HG02981 (cell line): Measurements from ENCODE around the gene RXRA.

Source experiments
- ATAC-seq: cut with Tn5 transposase; IDR thresholded peaks from one replicate; pipeline ENCODE4 v1.9.1; 2021; ENCODE audit warnings: mild to moderate bottlenecking, moderate library complexity; ENCODE audit not compliant: unreplicated experiment

The RXRA gene

GRCh38 chr9:134325813-134326723, at the start of gene RXRA:
Gene RXRA (plus strand): TSS chr9:134326455. CDS start chr9:134326632, 177 bp downstream.
- no peak for ATAC-seq

- ATAC-seq: no peak
Measured at GRCh38 chr9:134278286-134278685, 48.0 kb upstream of the RXRA start.

DNA sequence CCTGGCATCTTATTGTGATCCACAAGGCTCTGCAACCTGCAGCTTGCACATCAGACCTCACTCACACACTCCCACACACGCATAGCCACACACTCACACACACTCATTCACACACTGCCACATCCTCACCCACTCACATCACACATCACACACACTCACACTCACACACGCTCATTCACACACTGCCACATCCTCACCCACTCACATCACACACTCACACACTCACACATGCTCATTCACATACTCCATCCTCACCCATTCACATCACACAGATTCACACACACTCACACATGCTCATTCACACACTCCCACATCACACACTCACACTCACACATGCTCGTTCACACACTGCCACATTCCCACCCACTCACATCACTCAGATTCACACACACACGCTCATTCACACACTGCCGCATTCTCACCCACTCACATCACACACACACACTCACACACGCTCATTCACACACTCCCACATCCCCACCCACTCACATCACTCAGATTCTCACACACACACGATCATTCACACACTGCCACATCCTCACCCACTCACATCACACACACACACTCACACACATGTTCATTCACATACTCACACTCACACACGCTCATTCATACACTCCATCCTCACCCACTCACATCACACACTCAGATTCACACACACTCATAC, 47.1 kb upstream of the RXRA start:
- no peak for ATAC-seq

DNA sequence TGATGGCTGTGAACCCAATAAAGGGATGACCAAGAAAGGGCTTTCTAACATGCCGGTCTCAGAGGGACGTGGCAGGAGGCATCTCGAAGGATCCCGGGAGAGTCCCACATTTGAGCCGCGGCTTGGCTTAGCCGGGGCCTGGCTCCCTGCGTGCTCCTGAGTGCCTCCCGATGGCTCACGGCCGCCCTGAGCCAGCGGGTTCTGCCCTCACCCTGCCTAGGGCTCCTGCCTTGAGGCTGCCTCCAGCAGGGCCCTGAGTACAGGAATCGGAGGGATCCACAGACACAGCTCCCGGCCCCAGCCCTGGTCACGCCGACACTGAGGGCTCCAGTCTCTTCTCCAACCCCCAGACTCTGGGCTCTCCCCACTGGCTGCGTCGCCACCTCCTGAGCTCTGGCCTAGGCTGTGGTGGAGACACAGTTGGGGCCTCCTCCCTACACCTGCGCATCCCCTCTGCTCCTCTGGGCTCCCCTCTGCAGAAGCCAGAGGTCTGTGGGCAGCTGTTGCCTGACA, 44.1 kb upstream of the RXRA start:
- ATAC-seq: no peak

GRCh38 chr9:134283111-134283515, 43.1 kb upstream of the RXRA start:
- no peak for ATAC-seq

- ATAC-seq: no peak
Measured at GRCh38 chr9:134283692-134284265, 42.5 kb upstream of the RXRA start.

- ATAC-seq: no peak
Measured at GRCh38 chr9:134284273-134284672, 42.0 kb upstream of the RXRA start.

DNA sequence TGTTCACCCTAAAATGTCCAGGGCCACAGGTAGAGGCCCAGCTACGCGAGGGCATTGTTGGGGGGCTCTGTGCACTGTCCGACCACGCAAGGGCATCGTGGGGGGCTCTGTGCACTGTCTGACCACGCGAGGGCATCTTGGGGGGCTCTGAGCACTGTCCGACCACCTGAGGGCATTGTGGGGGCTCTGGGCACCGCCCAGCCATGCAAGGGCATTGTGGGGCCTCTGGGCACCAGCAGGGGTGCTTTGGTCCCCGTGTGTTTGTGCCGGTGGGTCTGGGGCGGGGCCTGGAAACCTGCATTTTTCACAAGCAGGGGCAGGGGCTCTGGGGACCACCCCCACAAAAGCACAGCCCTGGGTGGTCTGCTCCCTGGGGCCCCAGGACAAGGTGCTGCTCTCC, 41.5 kb upstream of the RXRA start:
- no peak for ATAC-seq

DNA sequence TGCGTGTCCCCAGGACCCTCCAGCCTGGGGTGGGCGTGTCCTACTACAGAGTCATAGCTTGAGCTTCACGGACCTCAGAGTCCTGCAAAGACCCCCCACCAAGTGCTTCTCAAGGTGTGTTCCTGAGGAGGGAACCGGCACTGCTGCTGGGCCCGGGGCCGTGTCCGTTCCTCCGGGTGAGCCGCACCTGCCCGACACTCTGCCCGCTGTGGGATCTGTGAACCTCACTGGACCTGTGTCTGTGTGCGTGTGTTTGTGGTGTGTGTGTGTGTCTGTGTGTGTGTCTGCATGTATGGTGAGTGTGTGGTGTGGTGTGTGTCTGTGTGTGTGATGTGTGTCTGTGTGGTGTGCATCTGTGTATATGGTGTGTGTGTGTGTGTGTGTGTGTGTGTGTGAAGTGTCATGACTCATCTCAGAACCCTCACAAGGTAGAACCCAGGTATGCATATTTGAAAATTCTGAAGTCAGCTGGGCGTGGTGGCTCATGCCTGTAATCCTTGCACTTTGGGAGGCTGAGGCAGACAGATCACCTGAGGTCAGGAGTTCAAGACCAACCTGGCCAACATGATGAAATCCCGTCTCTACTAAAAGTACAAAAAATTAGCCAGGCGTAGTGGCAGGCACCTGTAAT, 40.9 kb upstream of the RXRA start:
- no peak for ATAC-seq

DNA sequence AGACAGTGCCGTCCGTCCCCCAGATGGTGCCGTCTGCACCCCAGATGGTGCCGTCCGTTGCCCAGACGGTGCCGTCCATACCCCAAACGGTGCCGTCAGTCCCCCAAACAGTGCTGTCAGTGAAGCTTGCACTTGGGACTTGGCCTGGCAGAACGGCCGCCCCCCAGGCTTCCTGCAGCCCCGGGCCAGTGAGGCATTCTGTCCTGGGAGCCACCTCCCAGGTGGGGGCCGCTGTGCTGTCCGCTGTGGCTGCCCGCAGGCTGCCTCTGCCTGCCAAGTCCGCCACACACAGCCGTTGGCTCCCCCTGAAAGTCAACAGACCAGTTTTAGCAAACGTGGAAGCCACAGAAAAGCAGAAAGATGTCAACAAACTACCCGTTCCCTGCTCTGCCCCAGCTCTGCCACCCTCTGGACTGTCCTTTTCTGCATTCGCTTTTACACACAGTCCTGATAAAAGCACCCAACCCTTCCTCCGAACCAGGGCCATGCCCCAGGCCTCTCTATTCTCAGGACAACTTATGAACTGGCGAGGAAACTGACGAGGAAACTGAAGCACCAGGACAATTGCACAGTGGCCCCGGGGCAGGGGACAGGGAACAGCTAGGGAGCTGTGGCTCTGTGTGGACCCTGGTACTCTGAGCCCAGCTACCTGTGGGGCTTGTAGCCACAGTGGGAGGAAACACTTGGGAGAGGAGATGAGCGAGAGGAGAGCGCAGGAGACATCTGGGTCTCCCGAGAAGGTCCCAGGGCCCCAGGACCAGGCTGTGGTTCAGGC, 39.6 kb upstream of the RXRA start:
- ATAC-seq: no peak

- ATAC-seq: no peak
Measured at GRCh38 chr9:134287591-134288491, 38.4 kb upstream of the RXRA start.

GRCh38 chr9:134288746-134289145, 37.5 kb upstream of the RXRA start:
- no peak for ATAC-seq

DNA sequence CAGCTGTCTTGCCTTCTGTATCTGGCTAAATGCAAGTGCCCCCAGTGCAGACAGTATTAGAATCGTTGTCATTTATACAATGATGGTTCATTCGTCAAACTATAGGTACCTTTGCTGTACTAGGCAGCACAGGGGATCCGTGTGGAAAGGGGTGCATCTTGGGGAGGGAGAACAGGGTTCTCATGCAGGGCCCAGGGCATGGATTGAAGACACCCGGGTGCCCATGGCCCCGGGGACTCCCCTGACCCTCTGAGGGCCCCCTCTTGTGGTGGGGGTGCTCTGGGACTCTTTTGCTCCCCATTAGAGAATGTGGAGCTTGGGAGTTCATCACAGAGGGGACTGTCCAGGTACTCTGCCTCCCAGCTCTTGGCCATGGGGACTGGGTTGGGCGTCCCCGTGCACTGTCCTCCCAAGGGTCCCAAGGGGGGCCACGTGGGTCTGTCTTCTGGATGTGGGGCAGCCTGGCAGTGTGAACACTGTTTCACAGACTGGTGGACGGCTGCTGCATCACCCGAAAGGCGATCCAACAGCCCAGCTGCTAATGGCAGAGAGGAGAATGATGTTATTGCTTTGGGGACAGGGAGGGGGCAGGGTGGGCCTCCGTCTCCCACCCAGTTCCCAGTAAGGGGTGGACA, 36.9 kb upstream of the RXRA start:
- ATAC-seq: no peak

- no peak for ATAC-seq
Measured at GRCh38 chr9:134290603-134291451, 35.4 kb upstream of the RXRA start.

GRCh38 chr9:134291452-134291881, 34.8 kb upstream of the RXRA start:
- no peak for ATAC-seq

GRCh38 chr9:134291961-134292871, 34.0 kb upstream of the RXRA start:
- no peak for ATAC-seq

DNA sequence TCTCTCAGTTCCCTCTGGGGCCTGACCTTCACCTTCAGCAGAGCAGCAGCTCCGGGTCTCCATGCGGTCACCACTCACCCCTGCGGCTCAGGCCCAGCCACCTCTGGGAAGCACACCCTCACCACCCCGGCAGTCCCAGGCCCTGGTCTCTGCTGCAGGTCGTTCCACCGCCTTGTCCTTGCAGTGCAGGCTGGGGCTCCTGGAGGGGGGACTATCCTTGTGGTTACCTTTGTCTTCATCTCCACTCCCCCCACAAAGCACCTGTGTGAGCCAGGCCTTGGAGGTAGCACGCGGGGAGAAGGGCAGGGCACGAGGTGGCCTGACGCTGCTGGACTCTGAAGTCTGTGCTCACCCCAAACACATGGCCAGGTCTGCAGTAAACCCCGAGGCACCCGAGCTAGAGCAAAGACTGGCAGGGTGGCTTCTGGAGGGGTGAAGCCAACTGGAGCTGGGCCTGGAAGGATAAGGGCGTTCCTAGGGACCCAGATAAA, 33.2 kb upstream of the RXRA start:
- no peak for ATAC-seq
